Stimulated activated naive CD8-positive, alpha-beta T cell treated with anti-CD3 and anti-CD28 coated beads, Interleukin-15, amount 100 ng/mL, for 72 hours (primary cell): ENCODE measurements around the gene ARHGAP10.

Source experiments
- ATAC-seq: fragments of 150-1000 bp; cut with Tn5 transposase; 2 replicates; pipeline ENCODE4 v1.10.0; 2021; ENCODE audit warnings: mild to moderate bottlenecking, moderate library complexity
- DNase-seq, 2 donors: peaks; one replicate each; pipeline ENCODE4 v3.0.0; 2021 to 2022
- H3K27ac Mint-ChIP-seq, 2 donors: one replicate each; pipeline ENCODE4 v1.8.0; 2022; ENCODE audit warnings: mild to moderate bottlenecking in 2 of 2, mixed read lengths in 2 of 2, moderate library complexity in 2 of 2
- H3K27me3 Mint-ChIP-seq: one replicate; pipeline ENCODE4 v1.8.0; 2022; ENCODE audit warnings: mixed read lengths
- H3K4me1 Mint-ChIP-seq: one replicate; pipeline ENCODE4 v1.8.0; 2022; ENCODE audit warnings: mild to moderate bottlenecking, mixed read lengths
- H3K4me3 Mint-ChIP-seq, 2 donors: one replicate each; pipeline ENCODE4 v1.8.0; 2022; ENCODE audit warnings: mild to moderate bottlenecking in 2 of 2, mixed read lengths in 2 of 2, moderate library complexity in 1 of 2
- H3K9me3 Mint-ChIP-seq, 2 donors: one replicate each; pipeline ENCODE4 v1.8.0; 2022; ENCODE audit warnings: mixed read lengths in 2 of 2

The ARHGAP10 gene

GRCh38 chr4:147833741-147834140 is 101.9 kb downstream of the ARHGAP10 start:
- H3K4me3 Mint-ChIP-seq, result no peak overlapping the region
- H3K9me3 Mint-ChIP-seq, result no peaks in the 10 kb centered on the region
- no peaks in the 10 kb centered on the region for H3K27me3 Mint-ChIP-seq
- H3K4me1 Mint-ChIP-seq, result peaks cover 13% of the 10 kb centered on the region
- no peak for ATAC-seq
- no peak for DNase-seq
- no peak overlapping the region for H3K27ac Mint-ChIP-seq

GRCh38 chr4:147834480-147834879 is 102.6 kb downstream of the ARHGAP10 start:
- no peaks in the 10 kb centered on the region for H3K9me3 Mint-ChIP-seq
- peaks cover 13% of the 10 kb centered on the region for H3K4me1 Mint-ChIP-seq
- no peak for DNase-seq
- no peak overlapping the region for H3K27ac Mint-ChIP-seq
- no peaks in the 10 kb centered on the region for H3K27me3 Mint-ChIP-seq
- ATAC-seq, result peak; percentile 40
- H3K4me3 Mint-ChIP-seq, result no peak overlapping the region

- Mint-ChIP-seq H3K4me1 (peaks cover 13% of the 10 kb centered on the region), H3K4me3 (no peak overlapping the region), H3K27me3 (no peaks in the 10 kb centered on the region), H3K27ac (no peak overlapping the region), H3K9me3 (no peaks in the 10 kb centered on the region)
- DNase-seq (no peak), ATAC-seq (no peak)
Observed at GRCh38 chr4:147836807-147837206, 104.9 kb downstream of the ARHGAP10 start.

- DNase-seq (no peak), ATAC-seq (no peak)
- peaks cover 13% of the 10 kb centered on the region for H3K4me1 Mint-ChIP-seq
- no peak overlapping the region for H3K4me3 Mint-ChIP-seq
- no peaks in the 10 kb centered on the region for H3K27me3 Mint-ChIP-seq
- no peaks in the 10 kb centered on the region for H3K9me3 Mint-ChIP-seq
- H3K27ac Mint-ChIP-seq, result no peak overlapping the region
Observed at GRCh38 chr4:147837435-147837834, 105.5 kb downstream of the ARHGAP10 start.

- no peak overlapping the region for H3K27ac Mint-ChIP-seq
- H3K9me3 Mint-ChIP-seq, result no peaks in the 10 kb centered on the region
- DNase-seq (no peak), ATAC-seq (no peak)
- H3K27me3 Mint-ChIP-seq, result no peaks in the 10 kb centered on the region
- no peak overlapping the region for H3K4me3 Mint-ChIP-seq
- H3K4me1 Mint-ChIP-seq, result peaks cover 13% of the 10 kb centered on the region
Observed at GRCh38 chr4:147837854-147838253, 106.0 kb downstream of the ARHGAP10 start.

- Mint-ChIP-seq H3K4me1 (peaks cover 6% of the 10 kb centered on the region), H3K27ac (no peak overlapping the region), H3K4me3 (no peak overlapping the region), H3K9me3 (no peaks in the 10 kb centered on the region), H3K27me3 (no peaks in the 10 kb centered on the region)
- no peak for DNase-seq
- ATAC-seq, result no peak
Observed at GRCh38 chr4:147839200-147839599, 107.3 kb downstream of the ARHGAP10 start.

- Mint-ChIP-seq H3K27ac (no peak overlapping the region), H3K9me3 (no peaks in the 10 kb centered on the region), H3K4me1 (peaks cover 6% of the 10 kb centered on the region), H3K4me3 (no peak overlapping the region), H3K27me3 (no peaks in the 10 kb centered on the region)
- DNase-seq (no peak), ATAC-seq (no peak)
Observed at GRCh38 chr4:147839663-147840062, 107.8 kb downstream of the ARHGAP10 start.

GRCh38 chr4:147840838-147841738 is 109.2 kb downstream of the ARHGAP10 start:
- peaks cover 6% of the 10 kb centered on the region for H3K4me1 Mint-ChIP-seq
- H3K9me3 Mint-ChIP-seq, result no peaks in the 10 kb centered on the region
- H3K27me3 Mint-ChIP-seq, result no peaks in the 10 kb centered on the region
- DNase-seq, result no peak
- H3K4me3 Mint-ChIP-seq, result no peak overlapping the region
- ATAC-seq, result no peak
- no peak overlapping the region for H3K27ac Mint-ChIP-seq

GRCh38 chr4:147842573-147842972 is 110.7 kb downstream of the ARHGAP10 start:
- no peaks in the 10 kb centered on the region for H3K27me3 Mint-ChIP-seq
- H3K4me1 Mint-ChIP-seq, result peaks cover 3% of the 10 kb centered on the region
- no peak for ATAC-seq
- H3K9me3 Mint-ChIP-seq, result no peaks in the 10 kb centered on the region
- H3K27ac Mint-ChIP-seq, result no peak overlapping the region
- DNase-seq, result no peak
- H3K4me3 Mint-ChIP-seq, result no peak overlapping the region

- H3K9me3 Mint-ChIP-seq, result no peaks in the 10 kb centered on the region
- peaks cover 9% of the 10 kb centered on the region for H3K4me1 Mint-ChIP-seq
- H3K27me3 Mint-ChIP-seq, result no peaks in the 10 kb centered on the region
- H3K4me3 Mint-ChIP-seq, result no peak overlapping the region
- peak; percentile 59 for ATAC-seq
- no peak overlapping the region for H3K27ac Mint-ChIP-seq
- DNase-seq, result peak in 1 of 2 donors; percentile 37
Observed at GRCh38 chr4:147843162-147843561, 111.3 kb downstream of the ARHGAP10 start.

- ATAC-seq, result no peak
Observed at GRCh38 chr4:147844781-147845180, 112.9 kb downstream of the ARHGAP10 start.

GRCh38 chr4:147846318-147847155 is 114.6 kb downstream of the ARHGAP10 start:
- Mint-ChIP-seq H3K27ac (no peak overlapping the region), H3K27me3 (no peaks in the 10 kb centered on the region), H3K4me1 (peaks cover 11% of the 10 kb centered on the region), H3K4me3 (no peak overlapping the region), H3K9me3 (no peaks in the 10 kb centered on the region)
- DNase-seq (peak; percentile 48 to 67), ATAC-seq (peak; percentile 95)

More at GRCh38 chr4:147844781-147845180, 112.9 kb downstream of the ARHGAP10 start:
- H3K9me3 Mint-ChIP-seq, result no peaks in the 10 kb centered on the region
- no peak overlapping the region for H3K4me3 Mint-ChIP-seq
- peaks cover 11% of the 10 kb centered on the region for H3K4me1 Mint-ChIP-seq
- no peak overlapping the region for H3K27ac Mint-ChIP-seq
- no peak for DNase-seq
- H3K27me3 Mint-ChIP-seq, result no peaks in the 10 kb centered on the region

GRCh38 chr4:147847751-147848590 is 116.1 kb downstream of the ARHGAP10 start:
- DNase-seq, result no peak
- Mint-ChIP-seq H3K4me1 (peaks cover 11% of the 10 kb centered on the region), H3K27me3 (no peaks in the 10 kb centered on the region), H3K4me3 (no peak overlapping the region), H3K27ac (no peak overlapping the region), H3K9me3 (no peaks in the 10 kb centered on the region)
- ATAC-seq, result no peak

- no peak overlapping the region for H3K4me3 Mint-ChIP-seq
- H3K9me3 Mint-ChIP-seq, result no peaks in the 10 kb centered on the region
- no peak for DNase-seq
- H3K27me3 Mint-ChIP-seq, result no peaks in the 10 kb centered on the region
- ATAC-seq, result no peak
- H3K27ac Mint-ChIP-seq, result no peak overlapping the region
- H3K4me1 Mint-ChIP-seq, result peaks cover 11% of the 10 kb centered on the region
Observed at GRCh38 chr4:147848634-147849033, 116.7 kb downstream of the ARHGAP10 start.

- Mint-ChIP-seq H3K27ac (no peak overlapping the region), H3K9me3 (no peaks in the 10 kb centered on the region), H3K27me3 (no peaks in the 10 kb centered on the region), H3K4me1 (peaks cover 11% of the 10 kb centered on the region), H3K4me3 (no peak overlapping the region)
- ATAC-seq (no peak), DNase-seq (no peak)
Observed at GRCh38 chr4:147851135-147851534, 119.2 kb downstream of the ARHGAP10 start.
